ENCODE results near the gene CMC4.
A peak's percentile ranks its signal among the peaks of the same experiment; 100 is the strongest.

The CMC4 gene

DNA sequence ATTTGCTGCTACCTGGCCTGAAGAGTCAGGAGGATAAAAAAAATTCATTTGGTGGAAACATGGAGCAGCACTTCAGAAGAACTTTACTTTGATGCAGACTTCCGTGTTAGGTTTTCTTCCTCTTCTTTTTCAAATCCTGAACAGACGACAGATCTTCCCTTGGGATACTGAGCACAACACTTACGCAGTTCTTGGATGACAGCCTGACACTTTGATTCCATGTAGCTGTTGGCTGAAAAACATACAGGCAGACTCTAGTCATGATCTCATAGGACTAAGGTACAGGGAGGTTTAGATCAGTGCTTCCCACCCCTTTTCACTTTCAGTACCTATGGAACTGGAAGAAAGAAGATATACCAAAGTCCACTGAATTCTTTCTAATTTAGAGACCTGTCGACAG is 9.2 kb downstream of the CMC4 start:
- H3K4me3 ChIP-seq (replicated peaks; ENCODE audit: insufficient read depth, low read length), result no peak overlapping the region
- DNase-seq (ENCODE audit: low read depth in 1 of 2, low spot score in 1 of 2), result no peak
- no peak overlapping the region for H3K27ac ChIP-seq (replicated peaks)
- TF ChIP-seq POLR2AphosphoS5 (IDR thresholded peaks at IDR 0.05; ENCODE audit: low read depth) (no peak), SPI1 (IDR thresholded peaks at IDR 0.05; ENCODE audit: borderline replicate concordance, low read depth) (no peak), GABPA (IDR thresholded peaks at IDR 0.05; ENCODE audit: low read depth) (no peak)
- TF ChIP-seq, protein P1, sequence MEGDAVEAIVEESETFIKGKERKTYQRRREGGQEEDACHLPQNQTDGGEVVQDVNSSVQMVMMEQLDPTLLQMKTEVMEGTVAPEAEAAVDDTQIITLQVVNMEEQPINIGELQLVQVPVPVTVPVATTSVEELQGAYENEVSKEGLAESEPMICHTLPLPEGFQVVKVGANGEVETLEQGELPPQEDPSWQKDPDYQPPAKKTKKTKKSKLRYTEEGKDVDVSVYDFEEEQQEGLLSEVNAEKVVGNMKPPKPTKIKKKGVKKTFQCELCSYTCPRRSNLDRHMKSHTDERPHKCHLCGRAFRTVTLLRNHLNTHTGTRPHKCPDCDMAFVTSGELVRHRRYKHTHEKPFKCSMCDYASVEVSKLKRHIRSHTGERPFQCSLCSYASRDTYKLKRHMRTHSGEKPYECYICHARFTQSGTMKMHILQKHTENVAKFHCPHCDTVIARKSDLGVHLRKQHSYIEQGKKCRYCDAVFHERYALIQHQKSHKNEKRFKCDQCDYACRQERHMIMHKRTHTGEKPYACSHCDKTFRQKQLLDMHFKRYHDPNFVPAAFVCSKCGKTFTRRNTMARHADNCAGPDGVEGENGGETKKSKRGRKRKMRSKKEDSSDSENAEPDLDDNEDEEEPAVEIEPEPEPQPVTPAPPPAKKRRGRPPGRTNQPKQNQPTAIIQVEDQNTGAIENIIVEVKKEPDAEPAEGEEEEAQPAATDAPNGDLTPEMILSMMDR (IDR thresholded peaks at IDR 0.05; ENCODE audit: insufficient read depth, low read length), result no peak
- TF ChIP-seq, protein P2, sequence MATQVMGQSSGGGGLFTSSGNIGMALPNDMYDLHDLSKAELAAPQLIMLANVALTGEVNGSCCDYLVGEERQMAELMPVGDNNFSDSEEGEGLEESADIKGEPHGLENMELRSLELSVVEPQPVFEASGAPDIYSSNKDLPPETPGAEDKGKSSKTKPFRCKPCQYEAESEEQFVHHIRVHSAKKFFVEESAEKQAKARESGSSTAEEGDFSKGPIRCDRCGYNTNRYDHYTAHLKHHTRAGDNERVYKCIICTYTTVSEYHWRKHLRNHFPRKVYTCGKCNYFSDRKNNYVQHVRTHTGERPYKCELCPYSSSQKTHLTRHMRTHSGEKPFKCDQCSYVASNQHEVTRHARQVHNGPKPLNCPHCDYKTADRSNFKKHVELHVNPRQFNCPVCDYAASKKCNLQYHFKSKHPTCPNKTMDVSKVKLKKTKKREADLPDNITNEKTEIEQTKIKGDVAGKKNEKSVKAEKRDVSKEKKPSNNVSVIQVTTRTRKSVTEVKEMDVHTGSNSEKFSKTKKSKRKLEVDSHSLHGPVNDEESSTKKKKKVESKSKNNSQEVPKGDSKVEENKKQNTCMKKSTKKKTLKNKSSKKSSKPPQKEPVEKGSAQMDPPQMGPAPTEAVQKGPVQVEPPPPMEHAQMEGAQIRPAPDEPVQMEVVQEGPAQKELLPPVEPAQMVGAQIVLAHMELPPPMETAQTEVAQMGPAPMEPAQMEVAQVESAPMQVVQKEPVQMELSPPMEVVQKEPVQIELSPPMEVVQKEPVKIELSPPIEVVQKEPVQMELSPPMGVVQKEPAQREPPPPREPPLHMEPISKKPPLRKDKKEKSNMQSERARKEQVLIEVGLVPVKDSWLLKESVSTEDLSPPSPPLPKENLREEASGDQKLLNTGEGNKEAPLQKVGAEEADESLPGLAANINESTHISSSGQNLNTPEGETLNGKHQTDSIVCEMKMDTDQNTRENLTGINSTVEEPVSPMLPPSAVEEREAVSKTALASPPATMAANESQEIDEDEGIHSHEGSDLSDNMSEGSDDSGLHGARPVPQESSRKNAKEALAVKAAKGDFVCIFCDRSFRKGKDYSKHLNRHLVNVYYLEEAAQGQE (IDR thresholded peaks at IDR 0.05; ENCODE audit: insufficient replicate concordance, low read depth), result no peak
- no peaks in the 10 kb centered on the region for H3K27me3 ChIP-seq (ENCODE audit: insufficient read depth, poor library complexity, severe bottlenecking)

DNA sequence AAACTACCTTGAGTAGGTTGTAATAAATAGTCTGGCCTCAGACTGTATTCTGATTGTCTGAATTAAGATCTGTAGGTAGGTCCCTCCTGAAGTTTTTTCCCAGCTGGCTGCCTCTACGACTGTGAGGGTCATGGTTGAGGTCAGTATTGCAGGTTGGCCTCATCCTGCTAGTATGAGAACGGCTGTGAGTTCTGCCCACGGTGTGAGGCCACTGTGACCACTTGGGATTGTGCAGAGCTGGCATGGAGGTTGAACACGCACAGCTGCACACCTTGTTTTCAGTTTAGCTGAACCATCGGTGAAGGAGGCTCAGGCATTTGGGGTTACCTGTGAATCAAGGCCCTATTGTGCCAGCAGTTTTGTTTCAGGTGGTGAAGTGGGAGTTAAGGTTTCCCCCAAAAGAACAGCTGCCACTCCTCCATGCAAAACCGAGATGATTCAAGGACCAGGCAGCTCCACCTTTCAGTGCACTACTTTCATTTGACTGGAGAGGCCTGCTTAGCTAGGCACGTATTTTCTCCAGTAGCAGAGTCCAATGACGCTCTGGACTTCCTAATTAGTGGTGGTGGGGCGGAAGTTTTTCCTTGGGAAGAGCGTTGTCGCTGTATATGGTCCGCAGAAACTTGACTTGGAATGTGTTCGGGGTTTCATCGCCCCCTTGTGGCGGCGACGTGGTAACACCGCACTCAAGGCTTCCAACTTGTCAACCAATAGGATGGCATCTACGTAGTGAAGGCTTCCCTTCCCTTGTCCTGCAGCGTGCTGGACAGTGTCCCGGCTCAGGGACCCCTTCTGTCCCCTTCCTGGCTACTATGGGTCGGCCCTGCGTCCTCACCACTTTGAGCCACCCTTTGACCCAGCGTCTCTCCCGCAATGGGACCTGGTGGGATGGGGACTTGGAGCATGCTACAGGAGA is 13.8 kb downstream of the CMC4 start:
- Histone ChIP-seq H3K4me3 (replicated peaks; ENCODE audit: insufficient read depth, low read length) (no peak overlapping the region), H3K27ac (replicated peaks) (no peak overlapping the region), H3K27me3 (ENCODE audit: insufficient read depth, poor library complexity, severe bottlenecking) (no peaks in the 10 kb centered on the region)
- TF ChIP-seq, protein P1 (IDR thresholded peaks at IDR 0.05; ENCODE audit: insufficient read depth, low read length), result peak; percentile 48
- TF ChIP-seq, protein P2 (IDR thresholded peaks at IDR 0.05; ENCODE audit: insufficient replicate concordance, low read depth), result no peak
- TF ChIP-seq POLR2AphosphoS5 (IDR thresholded peaks at IDR 0.05; ENCODE audit: low read depth) (no peak), SPI1 (IDR thresholded peaks at IDR 0.05; ENCODE audit: borderline replicate concordance, low read depth) (no peak)
- peak in 1 of 2 experiments; percentile 51 for DNase-seq (ENCODE audit: low read depth in 1 of 2, low spot score in 1 of 2)

DNA sequence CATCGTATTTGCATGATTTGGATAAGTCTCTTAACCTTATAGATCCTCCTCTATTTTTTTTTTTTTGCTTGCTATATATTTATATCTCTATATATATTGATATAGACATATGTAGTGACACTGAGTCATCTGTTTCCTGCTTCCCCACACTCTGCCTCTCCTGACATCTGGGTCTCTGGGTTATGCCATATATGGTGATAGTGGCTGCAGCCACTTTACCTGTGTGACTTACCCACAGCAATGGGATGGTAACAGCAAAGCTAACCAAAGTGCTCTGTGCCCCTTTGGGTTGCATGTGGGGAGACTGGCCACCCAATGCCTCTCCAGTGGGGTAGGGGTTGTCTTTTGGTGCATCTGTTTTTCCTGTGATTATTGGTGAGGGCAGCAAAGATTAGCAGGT is 14.5 kb downstream of the CMC4 start:
- Histone ChIP-seq H3K4me3 (replicated peaks; ENCODE audit: insufficient read depth, low read length) (no peak overlapping the region), H3K27ac (replicated peaks) (no peak overlapping the region), H3K27me3 (ENCODE audit: insufficient read depth, poor library complexity, severe bottlenecking) (no peaks in the 10 kb centered on the region)
- DNase-seq (ENCODE audit: low read depth in 1 of 2, low spot score in 1 of 2), result no peak
- no peak for TF ChIP-seq SPI1 (IDR thresholded peaks at IDR 0.05; ENCODE audit: borderline replicate concordance, low read depth)
- TF ChIP-seq, protein P1 (IDR thresholded peaks at IDR 0.05; ENCODE audit: insufficient read depth, low read length), result no peak

Data from HL-60 (cell line).